HepG2 (cell line): ENCODE measurements around the gene ZNF584. TPM values are rescaled to one million over a fixed set of nuclear protein-coding genes. Genes with fewer than 3 reads are reported as not detected.

Source experiments
- ATM ChIP-seq: fragments of 450-650 bp; IDR thresholded peaks from 2 replicates; pipeline ENCODE4 v1.7.1; 2017; ENCODE audit warnings: mild to moderate bottlenecking, borderline replicate concordance
- DR1 ChIP-seq: sonication (generic); formaldehyde crosslinking; IDR thresholded peaks from 2 replicates; pipeline ENCODE4 v1.8.0; 2021; ENCODE audit warnings: mild to moderate bottlenecking, missing genetic modification reagents, inconsistent platforms
- PHF21A ChIP-seq: sonication (generic); formaldehyde crosslinking; IDR thresholded peaks from 2 replicates; pipeline ENCODE4 v1.5.0; 2020; ENCODE audit warnings: mild to moderate bottlenecking, missing genetic modification reagents
- SKIL ChIP-seq: sonication (generic); formaldehyde crosslinking; IDR thresholded peaks from 2 replicates; pipeline ENCODE4 v1.8.0; 2022; ENCODE audit warnings: missing genetic modification reagents, mild to moderate bottlenecking, moderate library complexity, borderline replicate concordance
- THAP8 ChIP-seq: sonication (generic); formaldehyde crosslinking; IDR thresholded peaks from 2 replicates; pipeline ENCODE4 v1.5.1; 2020; ENCODE audit warnings: missing genetic modification reagents, mild to moderate bottlenecking, borderline replicate concordance
- XBP1 ChIP-seq: sonication (generic); formaldehyde crosslinking; IDR thresholded peaks from 2 replicates; pipeline ENCODE4 v1.5.0; 2020; ENCODE audit warnings: missing genetic modification reagents
- ZHX2 ChIP-seq, 2 experiments: sonication (generic) in 1 of 2; formaldehyde crosslinking in 1 of 2; IDR thresholded peaks; 2 replicates each; pipeline versions ENCODE4 v1.6.1 to v1.9.0; 2014 to 2022; ENCODE audit warnings: antibody characterized with exemption in 1 of 2, borderline replicate concordance in 1 of 2, inconsistent platforms in 1 of 2, low read depth in 1 of 2, missing genetic modification reagents in 1 of 2
- ZXDC ChIP-seq: sonication (generic); formaldehyde crosslinking; IDR thresholded peaks from 2 replicates; pipeline ENCODE4 v1.5.0; 2020; ENCODE audit warnings: mild to moderate bottlenecking, missing genetic modification reagents
- polyA plus RNA-seq, 8 experiments: library from polyadenylated mRNA; depleted of rRNA in 3 of 8; stranded (reverse) in 7 of 8; unstranded in 1 of 8; fragments of >200 nt; fragmentation: Illumina TruSeq in 4 of 8; extraction: Trizol in 4 of 8; gene quantifications; 2 replicates each; pipeline versions ENCODE4 v1.2.1 to v1.2.3, GENCODE V29; 2011 to 2016; ENCODE audit warnings: low read depth in 4 of 8, missing spikeins in 1 of 8, mixed read lengths in 1 of 8; ENCODE audit not compliant: insufficient read depth in 1 of 8
- total RNA-seq, 5 experiments: library from RNA; depleted of rRNA; stranded (reverse); fragments of >200 nt; fragmentation: Illumina TruSeq; extraction: Trizol; gene quantifications; 2 replicates each; pipeline ENCODE4 v1.2.3, GENCODE V29; 2016; ENCODE audit warnings: low read depth in 1 of 5
- TF ChIP-seq, protein P1 (sequence below): sonication (generic); formaldehyde crosslinking; conservative IDR thresholded peaks from 2 replicates; pipeline ENCODE4 v1.4.0; 2020; ENCODE audit warnings: mild to moderate bottlenecking, missing genetic modification reagents, moderate library complexity

Gene ZNF584
- total and polyA plus RNA-seq, 2 of the 13 experiments (the other 11 are each of a cell fraction or from before 2014, with no cell fraction given), result 2.4 to 7.0 TPM

DNA sequence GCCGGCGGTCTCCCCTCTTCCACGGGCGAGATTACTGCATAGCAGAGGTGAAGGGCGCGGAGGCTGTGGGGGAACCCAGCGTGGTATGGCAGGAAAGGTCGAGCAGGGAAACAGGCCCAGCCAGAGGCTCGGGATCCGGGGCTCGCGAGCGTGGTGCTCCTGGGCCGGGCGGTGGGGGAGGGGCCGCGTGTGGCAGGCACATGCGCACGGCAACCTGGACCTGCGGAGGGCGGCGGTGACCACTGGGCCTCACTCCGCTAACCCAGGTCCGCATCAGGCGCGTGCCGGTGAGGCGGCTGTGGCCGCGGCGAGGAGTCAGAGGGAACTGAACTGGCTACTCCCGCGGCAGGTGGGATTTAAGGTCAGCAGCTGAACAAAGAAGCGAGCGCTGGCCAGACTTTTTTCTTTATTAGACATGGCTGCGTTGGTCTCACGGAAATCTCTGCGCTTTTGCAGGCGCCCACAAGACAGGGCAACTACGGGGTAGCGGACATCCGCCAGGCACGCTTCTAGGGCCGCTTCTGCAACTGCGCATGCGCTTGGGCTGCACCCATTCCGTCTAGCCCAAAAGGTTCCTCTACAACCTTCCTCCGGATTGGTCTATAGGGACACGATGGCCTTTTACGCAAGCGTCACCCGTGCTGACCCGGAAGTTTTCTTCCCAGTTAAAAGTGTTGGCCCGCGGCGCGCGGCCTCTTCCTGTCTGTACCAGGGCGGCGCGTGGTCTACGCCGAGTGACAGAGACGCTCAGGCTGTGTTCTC, 21.7 kb upstream of the ZNF584 start, which contains the start of gene RPS5 (continued):
- TF ChIP-seq THAP8 (CRISPR knock-in tag) (no peak; the same call in 1 of the 2 replicates), DR1 (CRISPR knock-in tag) (peak; percentile 96), ZXDC (peak; percentile 70), ATM (no peak), PHF21A (CRISPR knock-in tag) (peak; percentile 45; the same call in 1 of the 2 replicates), XBP1 (peak; percentile 21; the same call in 1 of the 2 replicates), ZHX2 (IDR thresholded peaks at IDR 0.05; ENCODE audit: low read depth) (peak; percentile 71; the same call in 1 of the 2 replicates), ZHX2 (CRISPR knock-in tag; IDR thresholded peaks at IDR 0.05; ENCODE audit: borderline replicate concordance) (no peak; the same call in 1 of the 2 replicates), SKIL (CRISPR knock-in tag) (peak; percentile 43; the same call in 1 of the 2 replicates)
- TF ChIP-seq, protein P1, sequence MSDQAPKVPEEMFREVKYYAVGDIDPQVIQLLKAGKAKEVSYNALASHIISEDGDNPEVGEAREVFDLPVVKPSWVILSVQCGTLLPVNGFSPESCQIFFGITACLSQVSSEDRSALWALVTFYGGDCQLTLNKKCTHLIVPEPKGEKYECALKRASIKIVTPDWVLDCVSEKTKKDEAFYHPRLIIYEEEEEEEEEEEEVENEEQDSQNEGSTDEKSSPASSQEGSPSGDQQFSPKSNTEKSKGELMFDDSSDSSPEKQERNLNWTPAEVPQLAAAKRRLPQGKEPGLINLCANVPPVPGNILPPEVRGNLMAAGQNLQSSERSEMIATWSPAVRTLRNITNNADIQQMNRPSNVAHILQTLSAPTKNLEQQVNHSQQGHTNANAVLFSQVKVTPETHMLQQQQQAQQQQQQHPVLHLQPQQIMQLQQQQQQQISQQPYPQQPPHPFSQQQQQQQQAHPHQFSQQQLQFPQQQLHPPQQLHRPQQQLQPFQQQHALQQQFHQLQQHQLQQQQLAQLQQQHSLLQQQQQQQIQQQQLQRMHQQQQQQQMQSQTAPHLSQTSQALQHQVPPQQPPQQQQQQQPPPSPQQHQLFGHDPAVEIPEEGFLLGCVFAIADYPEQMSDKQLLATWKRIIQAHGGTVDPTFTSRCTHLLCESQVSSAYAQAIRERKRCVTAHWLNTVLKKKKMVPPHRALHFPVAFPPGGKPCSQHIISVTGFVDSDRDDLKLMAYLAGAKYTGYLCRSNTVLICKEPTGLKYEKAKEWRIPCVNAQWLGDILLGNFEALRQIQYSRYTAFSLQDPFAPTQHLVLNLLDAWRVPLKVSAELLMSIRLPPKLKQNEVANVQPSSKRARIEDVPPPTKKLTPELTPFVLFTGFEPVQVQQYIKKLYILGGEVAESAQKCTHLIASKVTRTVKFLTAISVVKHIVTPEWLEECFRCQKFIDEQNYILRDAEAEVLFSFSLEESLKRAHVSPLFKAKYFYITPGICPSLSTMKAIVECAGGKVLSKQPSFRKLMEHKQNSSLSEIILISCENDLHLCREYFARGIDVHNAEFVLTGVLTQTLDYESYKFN (CRISPR knock-in tag), result peak; percentile 30; the same call in 1 of the 2 replicates
